Astrocyte of the spinal cord (primary cell): ENCODE measurements around the gene PLEKHA6.

Source experiments
- DNase-seq: peaks from one replicate; pipeline ENCODE4 v3.0.0; 2011; ENCODE audit warnings: low read depth, low spot score
- H3K4me3 ChIP-seq: 2 replicates; pipeline ENCODE4 v1.5.1; 2011; ENCODE audit warnings: low read depth, mild to moderate bottlenecking, low read length, moderate library complexity
- in situ Hi-C: cut with HindIII; loops from 2 replicates; pipeline ENCODE4 v1.10.0; 2017; ENCODE audit warnings: low sequenced_read_pairs
- TF ChIP-seq, protein P1 (sequence below): IDR thresholded peaks from 2 replicates; pipeline ENCODE4 v1.5.1; 2012; ENCODE audit warnings: low read depth, mild to moderate bottlenecking, low read length, inconsistent platforms

Gene PLEKHA6

DNA sequence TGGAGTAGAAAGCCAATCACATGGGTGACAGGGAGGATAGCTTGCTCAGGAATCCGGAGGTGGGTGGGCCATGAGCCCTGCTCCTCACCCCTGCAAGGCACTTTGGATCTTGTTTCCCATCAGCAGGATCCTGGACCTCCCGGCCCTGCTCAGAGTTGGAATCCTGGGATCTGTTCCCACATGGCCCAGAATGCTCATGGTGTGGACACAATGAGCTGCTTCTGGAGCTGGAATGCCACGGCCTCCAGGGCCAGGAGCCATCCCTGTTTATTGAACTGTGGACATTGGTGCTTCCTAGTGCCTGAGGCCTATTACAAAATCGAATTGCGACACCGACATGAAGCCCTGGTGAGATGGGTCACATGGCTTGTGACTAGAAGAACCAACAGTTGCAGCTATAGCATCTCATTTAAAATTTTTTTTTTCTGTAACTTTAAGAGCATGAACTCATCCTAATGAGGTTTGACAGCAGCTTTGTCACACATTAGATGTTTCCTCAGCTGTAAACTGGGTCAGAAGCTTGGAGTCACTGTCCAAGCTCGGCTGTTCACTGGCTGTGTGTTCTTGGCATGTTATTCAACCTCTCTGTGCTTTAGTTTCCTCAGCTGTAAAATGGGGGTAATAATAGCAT is 105.6 kb downstream of the PLEKHA6 start:
- H3K4me3 ChIP-seq, result no peak overlapping the region
- no peak for DNase-seq
- TF ChIP-seq, protein P1, sequence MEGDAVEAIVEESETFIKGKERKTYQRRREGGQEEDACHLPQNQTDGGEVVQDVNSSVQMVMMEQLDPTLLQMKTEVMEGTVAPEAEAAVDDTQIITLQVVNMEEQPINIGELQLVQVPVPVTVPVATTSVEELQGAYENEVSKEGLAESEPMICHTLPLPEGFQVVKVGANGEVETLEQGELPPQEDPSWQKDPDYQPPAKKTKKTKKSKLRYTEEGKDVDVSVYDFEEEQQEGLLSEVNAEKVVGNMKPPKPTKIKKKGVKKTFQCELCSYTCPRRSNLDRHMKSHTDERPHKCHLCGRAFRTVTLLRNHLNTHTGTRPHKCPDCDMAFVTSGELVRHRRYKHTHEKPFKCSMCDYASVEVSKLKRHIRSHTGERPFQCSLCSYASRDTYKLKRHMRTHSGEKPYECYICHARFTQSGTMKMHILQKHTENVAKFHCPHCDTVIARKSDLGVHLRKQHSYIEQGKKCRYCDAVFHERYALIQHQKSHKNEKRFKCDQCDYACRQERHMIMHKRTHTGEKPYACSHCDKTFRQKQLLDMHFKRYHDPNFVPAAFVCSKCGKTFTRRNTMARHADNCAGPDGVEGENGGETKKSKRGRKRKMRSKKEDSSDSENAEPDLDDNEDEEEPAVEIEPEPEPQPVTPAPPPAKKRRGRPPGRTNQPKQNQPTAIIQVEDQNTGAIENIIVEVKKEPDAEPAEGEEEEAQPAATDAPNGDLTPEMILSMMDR, result no peak
- in situ Hi-C loops, result no loop called here

DNA sequence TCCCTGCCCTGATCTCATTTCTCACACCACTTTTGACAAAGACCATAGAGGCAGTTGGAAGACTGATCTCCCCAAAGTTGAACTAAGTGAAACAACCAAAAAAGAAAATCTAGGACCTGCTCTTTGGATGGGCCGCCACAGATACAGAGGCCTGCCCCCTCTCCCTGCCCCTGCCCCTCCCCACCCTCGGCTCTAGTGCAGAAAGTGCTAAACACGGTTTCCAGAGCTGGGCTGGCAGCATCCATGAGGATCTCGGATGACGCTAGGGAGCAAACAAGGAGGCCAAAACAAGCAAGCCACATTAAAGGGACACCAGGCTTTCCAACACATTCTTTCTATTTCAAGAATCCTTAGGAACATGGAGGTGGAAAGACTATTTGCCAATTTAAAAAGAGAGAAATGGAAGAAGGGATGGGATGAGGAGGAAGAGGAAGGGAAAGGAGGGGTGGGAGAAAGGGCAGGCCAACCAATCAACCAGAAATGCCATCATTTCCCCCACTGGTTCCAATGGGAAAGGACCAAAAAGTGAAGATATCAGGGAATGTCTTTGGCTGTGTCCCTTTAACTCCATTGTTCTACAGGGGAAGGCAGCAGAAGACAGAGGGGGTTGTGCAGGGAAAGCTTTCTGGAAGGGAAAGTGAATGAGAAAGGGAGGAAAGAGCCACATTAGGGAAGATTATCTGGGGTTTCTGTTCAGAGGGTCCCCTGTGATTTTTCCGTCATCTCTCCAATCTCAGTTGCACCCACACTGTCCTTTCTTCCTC is 107.6 kb downstream of the PLEKHA6 start:
- H3K4me3 ChIP-seq, result no peak overlapping the region
- in situ Hi-C loops, result no loop called here
- TF ChIP-seq, protein P1, result no peak
- no peak for DNase-seq

DNA sequence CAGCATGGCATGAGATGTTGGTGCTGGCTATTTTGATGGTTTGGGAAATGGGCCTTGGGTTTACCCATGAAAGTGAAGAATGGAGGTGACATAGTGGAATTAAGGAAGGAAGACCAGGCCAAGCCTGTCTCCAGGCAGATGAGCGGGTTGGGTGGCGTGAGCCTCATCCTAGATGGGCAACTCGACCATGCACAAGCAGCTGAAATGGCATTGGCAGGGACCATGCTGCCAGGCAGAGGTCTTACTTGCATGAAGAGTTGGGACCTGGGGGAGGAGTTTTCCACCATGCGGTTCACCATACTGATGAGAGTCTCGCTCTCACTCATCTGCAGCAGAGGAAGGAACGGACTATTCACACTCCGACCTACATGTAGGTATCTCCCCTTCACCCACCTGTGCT is 108.4 kb downstream of the PLEKHA6 start:
- H3K4me3 ChIP-seq, result no peak overlapping the region
- in situ Hi-C loops, result no loop called here
- TF ChIP-seq, protein P1, result no peak
- DNase-seq, result no peak

DNA sequence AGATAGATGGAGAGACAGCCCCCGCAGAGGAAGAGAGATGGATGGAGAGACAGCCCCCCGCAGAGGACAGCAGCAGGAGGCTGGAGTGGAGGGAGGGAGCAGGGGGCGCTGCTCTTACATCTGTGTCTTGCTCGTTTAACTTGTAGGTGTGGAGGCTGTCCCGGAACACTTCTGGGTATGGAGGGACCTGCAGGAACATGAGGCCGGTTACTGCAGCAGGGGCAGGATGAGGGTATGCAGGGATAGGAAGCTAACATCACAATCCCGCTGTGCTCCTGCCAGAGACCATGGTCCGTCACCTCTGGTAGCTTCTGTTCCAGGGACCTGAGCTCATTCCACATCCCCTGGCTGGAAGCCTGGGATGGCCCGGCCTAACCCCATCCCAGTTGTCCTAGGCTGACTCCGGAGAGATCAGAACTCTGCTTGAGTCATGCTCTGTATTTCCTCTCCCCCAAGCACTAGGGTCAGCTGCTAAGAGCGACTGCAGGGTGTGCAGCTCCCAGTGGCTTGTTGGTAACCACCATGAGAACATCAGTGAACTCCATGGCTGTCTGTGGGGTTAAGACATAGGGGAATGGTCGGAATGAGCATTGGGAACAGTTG is 109.2 kb downstream of the PLEKHA6 start:
- H3K4me3 ChIP-seq, result no peak overlapping the region
- in situ Hi-C loops, result no loop called here
- no peak for DNase-seq
- TF ChIP-seq, protein P1, result no peak

DNA sequence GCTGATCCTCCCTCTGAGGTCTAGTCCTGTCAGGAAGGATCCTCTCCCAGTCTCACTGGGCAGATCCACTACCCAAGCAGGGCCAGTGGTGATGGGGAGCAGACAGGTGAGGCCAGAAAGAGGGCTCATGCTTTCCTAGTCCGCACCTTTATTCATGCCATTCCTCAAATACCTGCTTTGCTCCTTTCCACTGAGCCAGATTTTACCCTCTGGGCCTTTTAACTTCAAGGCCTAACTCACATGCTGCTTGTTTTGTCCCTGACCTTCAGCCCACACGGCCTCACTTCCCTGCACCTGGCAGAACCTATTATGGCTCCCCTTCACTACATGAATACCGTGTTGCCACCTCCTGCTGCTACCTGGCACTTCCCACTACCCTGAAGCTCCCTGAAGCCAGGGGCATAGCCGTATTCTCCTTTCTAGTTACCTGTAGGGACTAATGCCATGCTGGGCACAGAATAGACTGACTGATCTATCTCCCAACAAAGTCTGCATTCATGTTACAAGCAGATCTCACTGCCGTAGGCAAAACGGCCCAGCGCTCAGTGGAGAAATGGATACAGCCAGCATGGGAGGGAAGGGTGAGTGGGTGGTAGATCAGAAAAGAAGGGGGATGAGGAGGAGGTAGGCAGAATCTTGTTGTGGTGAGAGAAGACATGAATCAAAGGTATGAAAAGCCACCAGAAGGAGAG is 109.8 kb downstream of the PLEKHA6 start:
- TF ChIP-seq, protein P1, result no peak
- in situ Hi-C loops, result no loop called here
- no peak for DNase-seq
- no peak overlapping the region for H3K4me3 ChIP-seq

DNA sequence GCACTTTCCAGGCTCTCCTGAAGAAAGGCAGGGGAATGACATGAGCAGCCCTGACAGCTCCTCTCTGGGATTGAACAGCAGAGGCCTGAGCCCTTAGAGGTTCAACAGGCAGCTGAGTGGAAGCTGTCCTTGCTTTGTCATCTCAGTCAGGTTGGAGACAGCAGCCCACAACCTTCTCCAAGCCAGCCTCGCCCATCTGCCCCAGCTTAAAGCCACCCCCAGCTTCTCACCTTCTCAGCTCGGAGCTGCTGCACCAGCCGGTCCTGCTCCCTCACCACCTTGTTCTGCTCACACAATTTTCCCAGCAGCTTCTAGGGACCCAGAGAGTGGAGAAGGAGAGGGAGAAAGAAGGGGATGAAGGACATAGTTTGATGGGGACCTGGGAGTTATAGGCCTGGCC is 110.8 kb downstream of the PLEKHA6 start:
- no peak overlapping the region for H3K4me3 ChIP-seq
- no peak for DNase-seq
- TF ChIP-seq, protein P1, result no peak
- in situ Hi-C loops, result no loop called here
